ENCODE measurements around the gene PPCDC. TPM values are rescaled to one million over a fixed set of nuclear protein-coding genes. Genes with fewer than 3 reads are reported as not detected.

The PPCDC gene
- total and polyA plus RNA-seq, 10 of the 15 experiments (the other 5 are each of a cell fraction or from before 2014, with no cell fraction given) = 32.5 to 135 (median 55.0) TPM

- H3K27me3 ChIP-seq (replicated peaks in 1 of 2; ENCODE audit: control insufficient read depth in 2 of 2, insufficient read depth in 2 of 2, low read length in 1 of 2) = no peaks in the 10 kb centered on the region
- peaks cover 34% of the 10 kb centered on the region for H3K4me1 ChIP-seq (ENCODE audit: control insufficient read depth, insufficient read depth, low read length)
- CTCF ChIA-PET = interaction anchor here (0.9 to 3.3 kb wide), 7 partner anchors 12 to 183 kb away, joined by 3 to 23 read pairs (median 3); no protein-coding TSS in a partner anchor
- SMC1A ChIA-PET (ENCODE audit: uncharacterized antibody, unreplicated experiment) = interaction anchor here (0.7 to 4.5 kb wide), 7 partner anchors 12 to 616 kb away, joined by 3 to 21 read pairs (median 4); no protein-coding TSS in a partner anchor
- peak overlapping the region; percentile 93; the same call in 1 of the 2 replicates for H3K4me2 ChIP-seq (ENCODE audit: control insufficient read depth, insufficient read depth)
- DNase-seq (ENCODE audit: low read depth, low spot score) (no peak), ATAC-seq (no peak), FAIRE-seq (no peak)
- in situ Hi-C loops (cut with MboI) = loop anchor here (10.0 kb wide), 1 partner anchor 279 kb away; no protein-coding TSS in a partner anchor
- no peaks in the 10 kb centered on the region for H4K20me1 ChIP-seq (ENCODE audit: control insufficient read depth, insufficient read depth)
- WGBS (ENCODE audit: insufficient coverage, insufficient replicate concordance, low lambda C conversion rate, missing lambda C conversion rate) = 97% methylated on average over 5 of the region's 5 CpGs
- no peaks in the 10 kb centered on the region; a peak in 2 of 4 replicates for H3K36me3 ChIP-seq (ENCODE audit: control insufficient read depth in 2 of 2, insufficient read depth in 2 of 2, low read length in 1 of 2)
- RAD21 ChIA-PET (ENCODE audit: unreplicated experiment) = interaction anchor here (1.1 to 3.8 kb wide), 7 partner anchors 18 to 178 kb away, joined by 3 to 28 read pairs (median 10); partner anchors contain the start of genes C15orf39 and SCAMP5
- peak overlapping the region; percentile 27; the same call in 1 of the 2 replicates for H3K9ac ChIP-seq (ENCODE audit: control insufficient read depth, insufficient read depth, low read length)
- no peaks in the 10 kb centered on the region for H3K9me3 ChIP-seq (replicated peaks; ENCODE audit: control insufficient read depth, insufficient read depth, low read length)
- peak overlapping the region; percentile 86; the same call in 1 of the 2 replicates for H3K4me3 ChIP-seq
- intact Hi-C loops (cut with micrococcal nuclease; ENCODE audit: unreplicated experiment) = no loop called here
- no peak overlapping the region for H2AFZ ChIP-seq (ENCODE audit: control insufficient read depth, low read depth, low read length)
- H3K27ac ChIP-seq (ENCODE audit: control insufficient read depth, insufficient read depth) = peak overlapping the region; percentile 45
- POLR2A ChIA-PET = interaction anchor here (1.0 to 3.5 kb wide), 6 partner anchors 13 to 175 kb away, joined by 3 to 15 read pairs (median 3); partner anchors contain the start of gene C15orf39
- peaks cover 25% of the 10 kb centered on the region for H3K79me2 ChIP-seq (ENCODE audit: control insufficient read depth, insufficient read depth, low read length)
- BruUV-seq (replicated peaks) = no TSS peak
- no peak for TF ChIP-seq BCL11A (IDR thresholded peaks at IDR 0.05; ENCODE audit: low read depth, low read length)
- TF ChIP-seq BACH1 (IDR thresholded peaks at IDR 0.05; ENCODE audit: borderline replicate concordance) = no peak
- no peak for TF ChIP-seq BMI1 (IDR thresholded peaks at IDR 0.05; ENCODE audit: borderline replicate concordance)
- no peak for TF ChIP-seq HDGF (IDR thresholded peaks at IDR 0.05)
- no peak for TF ChIP-seq PBX3 (IDR thresholded peaks at IDR 0.05; ENCODE audit: insufficient replicate concordance, low read depth, low read length)
- TF ChIP-seq SREBF2 (IDR thresholded peaks at IDR 0.05; ENCODE audit: low read length) = no peak
- TF ChIP-seq MTA3 (IDR thresholded peaks at IDR 0.05; ENCODE audit: borderline replicate concordance, low read length) = no peak
- TF ChIP-seq CTCF (IDR thresholded peaks at IDR 0.05 in 2 of 3, conservative IDR thresholded peaks at IDR 0.05 in 1 of 3; ENCODE audit: control insufficient read depth in 2 of 3, extremely low read depth in 1 of 3, insufficient read depth in 1 of 3, low read depth in 3 of 3, low read length in 3 of 3) = no peak
- no peak for TF ChIP-seq ZBTB40 (IDR thresholded peaks at IDR 0.05; ENCODE audit: borderline replicate concordance)
- no peak for TF ChIP-seq SMAD5 (IDR thresholded peaks at IDR 0.05; ENCODE audit: low read depth)
- TF ChIP-seq HSF1 (IDR thresholded peaks at IDR 0.05; ENCODE audit: low read depth, low read length) = no peak
- no peak for TF ChIP-seq ELK1 (IDR thresholded peaks at IDR 0.05; ENCODE audit: low read depth, low read length)
Measured at GRCh38 chr15:75025548-75026260, 2.3 kb downstream of the PPCDC start.

Measured in GM12878 (cell line).